ENCODE data around the gene OR13C5.
"Not testable (repeated sequence)": the region's sequence is repeated elsewhere in the genome, so short reads cannot be mapped to it uniquely, and the experiment has no call there.

OR13C5 gene

DNA sequence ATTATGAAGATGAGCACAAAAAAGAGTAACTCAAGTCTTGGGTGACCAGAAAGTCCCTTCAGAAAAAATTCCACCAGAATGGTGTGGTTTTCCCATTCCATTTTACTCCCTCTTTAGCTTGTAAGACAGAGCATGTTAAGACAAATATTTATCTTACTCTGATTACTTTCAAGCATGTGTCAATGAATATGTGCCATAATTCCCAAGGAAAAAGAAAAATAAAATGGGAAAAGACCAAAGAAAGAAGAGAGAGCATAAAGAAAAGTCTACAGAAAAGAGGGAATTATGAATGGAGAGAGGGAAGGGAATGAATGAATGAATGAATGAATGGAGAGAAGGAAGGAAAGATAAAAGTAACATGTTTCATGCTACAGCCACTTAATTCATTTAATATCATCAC lies at the start of gene OR13C5:
Gene OR13C5 (minus strand): TSS at position 101 of the 400 bp plus-strand sequence. CDS start 0 bp downstream, at position 101.
- not testable (repeated sequence) for H3K4me3 ChIP-seq (replicated peaks in 1 of 2; ENCODE audit: low read depth in 2 of 2, low read length in 2 of 2); DNase-seq (ENCODE audit: low read depth in 2 of 2)

GRCh38 chr9:104635456-104635855 lies 36.2 kb upstream of the OR13C5 start:
- TF ChIP-seq, protein P1, sequence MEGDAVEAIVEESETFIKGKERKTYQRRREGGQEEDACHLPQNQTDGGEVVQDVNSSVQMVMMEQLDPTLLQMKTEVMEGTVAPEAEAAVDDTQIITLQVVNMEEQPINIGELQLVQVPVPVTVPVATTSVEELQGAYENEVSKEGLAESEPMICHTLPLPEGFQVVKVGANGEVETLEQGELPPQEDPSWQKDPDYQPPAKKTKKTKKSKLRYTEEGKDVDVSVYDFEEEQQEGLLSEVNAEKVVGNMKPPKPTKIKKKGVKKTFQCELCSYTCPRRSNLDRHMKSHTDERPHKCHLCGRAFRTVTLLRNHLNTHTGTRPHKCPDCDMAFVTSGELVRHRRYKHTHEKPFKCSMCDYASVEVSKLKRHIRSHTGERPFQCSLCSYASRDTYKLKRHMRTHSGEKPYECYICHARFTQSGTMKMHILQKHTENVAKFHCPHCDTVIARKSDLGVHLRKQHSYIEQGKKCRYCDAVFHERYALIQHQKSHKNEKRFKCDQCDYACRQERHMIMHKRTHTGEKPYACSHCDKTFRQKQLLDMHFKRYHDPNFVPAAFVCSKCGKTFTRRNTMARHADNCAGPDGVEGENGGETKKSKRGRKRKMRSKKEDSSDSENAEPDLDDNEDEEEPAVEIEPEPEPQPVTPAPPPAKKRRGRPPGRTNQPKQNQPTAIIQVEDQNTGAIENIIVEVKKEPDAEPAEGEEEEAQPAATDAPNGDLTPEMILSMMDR (IDR thresholded peaks at IDR 0.05; ENCODE audit: low read depth, low read length) = no peak
- H3K4me3 ChIP-seq (replicated peaks in 1 of 2; ENCODE audit: low read depth in 2 of 2, low read length in 2 of 2) = no peak overlapping the region
- DNase-seq (ENCODE audit: low read depth in 2 of 2) = no peak

- no peak overlapping the region for H3K4me3 ChIP-seq (replicated peaks in 1 of 2; ENCODE audit: low read depth in 2 of 2, low read length in 2 of 2)
- TF ChIP-seq, protein P1 (IDR thresholded peaks at IDR 0.05; ENCODE audit: low read depth, low read length) = no peak
- DNase-seq (ENCODE audit: low read depth in 2 of 2) = no peak
These were observed 34.8 kb upstream of the OR13C5 start for GRCh38 chr9:104633976-104634520.

DNA sequence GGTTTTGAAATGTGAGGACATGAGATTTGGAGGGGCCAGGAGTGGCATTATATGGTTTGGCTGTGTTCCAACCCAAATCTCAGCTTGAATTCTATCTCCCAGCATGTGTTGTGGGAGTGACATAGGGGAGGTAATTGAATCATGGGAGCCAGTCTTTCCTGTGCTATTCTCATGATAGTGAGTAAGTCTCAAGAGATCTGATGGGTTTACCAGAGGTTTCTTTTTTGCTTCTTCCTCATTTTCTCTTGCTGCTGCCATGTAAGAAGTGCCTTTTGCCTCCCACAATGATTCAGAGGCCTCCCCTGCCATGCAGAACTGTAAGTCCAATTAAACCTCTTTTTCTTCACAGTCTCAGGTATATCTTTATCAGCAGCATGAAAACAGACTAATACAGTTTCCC lies 26.8 kb upstream of the OR13C5 start:
- H3K4me3 ChIP-seq (replicated peaks in 1 of 2; ENCODE audit: low read depth in 2 of 2, low read length in 2 of 2) = not testable (repeated sequence)
- DNase-seq (ENCODE audit: low read depth in 2 of 2) = peak in 1 of 2 donors; percentile 1

DNA sequence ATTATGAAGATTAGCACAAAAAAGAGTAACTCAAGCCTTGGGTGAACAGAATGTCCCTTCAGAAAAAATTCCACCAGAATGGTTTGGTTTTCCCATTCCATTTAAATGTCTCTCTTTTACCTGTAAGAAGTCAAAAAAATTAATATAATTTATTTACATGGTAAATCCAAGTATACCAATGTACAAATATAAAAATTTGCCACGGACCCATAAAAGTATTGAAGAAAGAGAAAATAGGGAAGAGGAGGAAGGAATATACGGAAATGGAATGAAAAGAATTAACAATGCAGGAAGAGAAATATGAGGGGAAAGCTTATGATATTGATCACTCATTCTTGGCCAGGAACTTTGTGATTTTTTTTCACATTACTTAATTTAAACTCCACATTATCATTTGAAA lies 18.9 kb upstream of the OR13C5 start, which contains the start of gene OR13C9:
Gene OR13C9 (minus strand): TSS at position 101 of the 400 bp plus-strand sequence. CDS start 0 bp downstream, at position 101.
- TF ChIP-seq, protein P1 (IDR thresholded peaks at IDR 0.05; ENCODE audit: low read depth, low read length) = no peak
- H3K4me3 ChIP-seq (replicated peaks in 1 of 2; ENCODE audit: low read depth in 2 of 2, low read length in 2 of 2) = no peak within 1 kb of the TSS
- no peak for DNase-seq (ENCODE audit: low read depth in 2 of 2)

DNA sequence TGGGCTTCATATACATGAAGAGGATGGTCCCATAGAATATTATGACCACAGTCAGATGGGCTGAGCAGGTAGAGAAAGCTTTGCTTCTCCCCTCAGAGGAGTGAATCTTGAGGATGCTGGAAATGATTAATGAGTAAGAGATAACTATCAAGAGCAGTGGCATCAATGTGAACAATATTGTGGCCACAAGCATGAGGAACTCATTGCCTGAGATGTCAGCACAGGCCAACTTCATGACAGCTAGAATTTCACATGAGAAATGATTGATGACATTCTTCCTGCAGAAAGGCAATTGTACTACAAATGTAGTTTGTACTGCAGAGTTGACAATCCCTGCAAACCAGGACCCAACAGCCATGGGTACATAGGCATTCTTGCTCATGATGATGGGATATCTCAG lies 18.2 kb upstream of the OR13C5 start:
- H3K4me3 ChIP-seq (replicated peaks in 1 of 2; ENCODE audit: low read depth in 2 of 2, low read length in 2 of 2) = no peak overlapping the region
- TF ChIP-seq, protein P1 (IDR thresholded peaks at IDR 0.05; ENCODE audit: low read depth, low read length) = no peak
- DNase-seq (ENCODE audit: low read depth in 2 of 2) = no peak

DNA sequence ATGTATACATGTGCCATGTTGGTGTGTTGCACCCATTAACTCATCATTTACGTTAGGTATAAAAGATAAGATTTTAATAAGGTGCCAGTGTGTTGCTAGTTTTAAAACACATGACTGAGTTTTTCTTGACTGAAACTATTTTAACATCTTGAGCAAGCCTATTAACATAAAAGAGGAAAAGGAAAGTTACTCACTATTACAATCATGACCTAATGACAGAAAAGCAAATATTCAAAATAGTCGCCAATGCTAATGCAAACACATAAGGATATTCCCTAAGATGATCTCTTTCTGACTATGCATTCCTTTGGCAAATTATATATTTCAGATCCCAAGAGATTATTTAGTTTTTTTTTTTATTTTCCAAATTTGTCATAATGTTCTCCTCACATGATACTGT lies 12.0 kb upstream of the OR13C5 start:
- TF ChIP-seq, protein P1 (IDR thresholded peaks at IDR 0.05; ENCODE audit: low read depth, low read length) = no peak
- H3K4me3 ChIP-seq (replicated peaks in 1 of 2; ENCODE audit: low read depth in 2 of 2, low read length in 2 of 2) = no peak overlapping the region
- no peak for DNase-seq (ENCODE audit: low read depth in 2 of 2)

DNA sequence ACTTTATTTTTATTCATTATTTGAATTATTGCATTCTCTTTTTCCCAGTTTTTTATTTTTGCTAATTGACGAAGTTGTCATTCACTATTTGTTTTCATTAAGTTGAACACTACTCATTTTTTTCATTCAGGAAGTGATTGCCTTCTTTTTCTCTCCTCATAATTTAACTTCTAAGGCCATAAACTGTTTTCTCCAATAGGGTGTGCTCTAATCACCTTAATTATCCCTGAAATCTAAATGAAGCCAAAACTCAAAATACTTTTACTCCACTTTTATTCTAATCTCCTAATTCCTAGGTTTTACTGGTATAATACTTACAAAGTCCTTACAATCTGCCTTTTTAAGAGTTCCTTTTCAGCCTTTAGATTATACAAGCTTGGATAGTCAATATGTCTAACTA lies 9.1 kb upstream of the OR13C5 start:
- no peak overlapping the region for H3K4me3 ChIP-seq (replicated peaks in 1 of 2; ENCODE audit: low read depth in 2 of 2, low read length in 2 of 2)
- peak in 1 of 2 donors; percentile 25 for DNase-seq (ENCODE audit: low read depth in 2 of 2)
- TF ChIP-seq, protein P1 (IDR thresholded peaks at IDR 0.05; ENCODE audit: low read depth, low read length) = no peak
